ENCODE results near the gene MAP3K3.

MAP3K3 gene

DNA sequence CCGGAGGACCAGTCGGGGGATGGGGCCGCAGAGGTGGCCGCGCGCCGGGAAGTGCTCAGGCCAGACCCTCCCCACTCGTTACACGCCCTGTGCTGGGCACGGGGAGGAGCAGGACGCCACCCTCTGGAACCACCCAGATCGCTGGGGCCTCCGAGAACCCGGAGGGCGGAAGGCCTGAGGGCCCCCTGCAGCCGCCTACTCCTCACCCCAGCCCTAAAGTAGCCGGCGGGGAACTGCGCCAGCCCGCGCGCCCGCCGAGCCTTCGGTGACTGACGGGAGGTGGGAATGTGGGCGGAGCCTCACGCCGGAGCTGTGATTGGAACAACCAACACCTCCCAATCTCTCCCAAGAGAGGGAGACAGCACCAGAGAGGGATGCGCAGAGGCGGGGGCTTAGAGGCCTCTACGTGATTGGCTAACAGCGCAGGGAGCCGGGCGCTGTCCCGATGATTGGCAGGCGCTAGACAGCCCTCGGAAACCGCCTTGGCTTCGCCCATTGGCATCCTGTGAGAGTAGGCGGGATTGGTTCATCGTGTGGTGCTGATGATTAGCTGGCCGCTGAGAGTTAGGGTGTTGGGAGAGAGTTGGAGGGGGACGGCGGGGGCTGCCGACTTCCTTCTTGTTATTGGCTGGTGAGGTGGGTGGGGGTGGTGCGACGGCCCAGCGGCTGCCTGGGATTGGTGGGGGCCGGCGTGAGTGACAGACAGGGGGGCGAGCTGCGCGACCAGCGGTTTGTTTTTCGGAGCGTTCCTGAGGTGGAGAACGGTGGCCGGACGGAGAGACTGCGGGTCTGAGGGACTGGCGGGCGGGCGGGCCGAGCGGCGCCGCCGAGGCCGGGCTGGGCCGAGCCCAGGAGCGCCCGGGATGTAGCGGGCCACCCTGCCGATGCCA, at the start of gene MAP3K3:
TSS of gene MAP3K3 (plus strand) at position 734 of the 890 bp plus-strand sequence. CDS start 343 bp downstream, outside the sequence.
- peak; percentile 87 for DNase-seq

DNA sequence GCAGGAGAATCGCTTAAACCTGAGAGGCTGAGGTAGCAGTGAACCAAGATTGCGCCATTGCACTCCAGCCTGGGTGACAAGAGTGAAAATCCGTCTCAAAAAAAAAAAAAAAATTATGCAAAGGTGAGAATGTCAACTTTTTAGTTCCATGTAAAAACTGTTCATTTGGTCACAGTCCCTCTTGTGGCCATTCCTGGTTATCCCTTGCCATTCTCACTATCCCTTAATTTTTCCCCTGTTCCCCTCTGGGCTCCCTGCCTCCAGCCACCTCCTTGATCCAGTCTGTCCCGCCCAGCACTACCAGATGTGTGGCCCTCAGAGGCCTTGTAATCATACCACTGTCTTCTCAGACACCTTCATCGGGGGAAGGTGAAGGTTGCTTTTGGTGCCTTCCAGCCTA, 48.6 kb upstream of the MAP3K3 start:
- DNase-seq = no peak

DNA sequence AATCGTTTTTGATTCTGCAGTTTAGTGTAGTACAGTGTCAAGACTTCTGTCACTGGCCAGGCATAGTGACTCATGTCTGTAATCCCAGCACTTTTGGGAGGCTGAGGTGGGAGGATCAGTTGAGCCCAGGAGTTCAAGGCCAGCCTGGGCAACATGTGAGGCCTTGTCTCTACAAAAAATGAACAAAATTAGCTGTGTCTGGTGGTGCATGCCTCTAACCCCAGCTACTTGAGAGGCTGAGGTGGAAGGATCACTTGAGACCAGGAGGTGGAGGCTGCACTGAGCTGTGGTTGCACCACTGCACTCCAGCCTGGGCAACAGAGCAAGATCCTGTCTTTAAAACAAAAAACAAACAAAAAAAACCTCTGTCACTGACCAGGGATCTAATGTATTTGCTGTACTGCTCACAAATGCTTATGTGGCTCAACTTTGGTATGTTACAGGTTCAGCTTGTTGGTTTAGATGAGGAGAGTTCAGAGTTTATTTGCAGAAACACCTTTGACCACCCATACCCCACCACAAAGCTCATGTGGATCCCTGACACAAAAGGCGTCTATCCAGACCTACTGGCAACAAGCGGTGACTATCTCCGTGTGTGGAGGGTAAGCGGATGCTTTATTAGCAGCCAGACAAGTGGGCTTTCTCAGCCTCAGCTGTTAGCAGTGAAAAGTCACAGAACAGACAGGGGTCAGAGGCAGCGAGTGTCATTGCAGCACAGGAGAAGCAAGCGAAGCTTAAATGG, 44.0 kb upstream of the MAP3K3 start:
- no peak for DNase-seq

DNA sequence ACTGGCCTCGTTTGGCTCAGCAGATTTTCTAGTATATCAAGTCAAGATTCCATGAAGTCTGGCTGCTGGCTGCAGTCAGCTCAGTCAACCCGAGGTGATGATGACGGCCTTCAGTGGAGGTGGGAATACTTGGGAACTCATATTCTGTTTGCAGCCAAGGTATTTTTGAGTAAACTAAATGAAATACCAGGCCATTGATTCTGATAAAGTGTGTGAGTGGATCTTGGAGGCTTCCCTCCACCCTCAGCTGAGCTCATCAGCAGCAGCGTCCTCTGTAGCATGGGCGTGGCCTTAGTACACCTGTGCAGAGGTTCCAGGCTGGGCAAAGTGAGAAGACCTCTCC, 43.5 kb upstream of the MAP3K3 start:
- no peak for DNase-seq

DNA sequence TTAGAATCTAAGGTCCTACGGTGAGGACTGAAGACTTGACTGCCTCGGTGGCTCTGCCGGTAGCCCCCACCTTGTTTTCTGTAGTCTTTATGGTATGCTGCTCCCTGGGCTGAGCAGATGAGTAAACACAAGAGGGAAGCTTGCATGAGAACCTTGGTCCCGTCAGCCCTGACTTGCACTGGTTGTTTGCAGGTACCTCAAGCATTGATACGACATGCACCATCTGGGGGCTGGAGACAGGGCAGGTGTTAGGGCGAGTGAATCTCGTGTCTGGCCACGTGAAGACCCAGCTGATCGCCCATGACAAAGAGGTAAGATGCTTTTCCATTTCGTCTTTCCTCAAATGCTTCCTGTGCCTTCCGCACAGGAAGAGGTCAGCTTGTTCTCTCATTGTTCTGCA, 42.6 kb upstream of the MAP3K3 start:
- DNase-seq = no peak

GRCh38 chr17:63587770-63588169, 34.4 kb upstream of the MAP3K3 start:
- DNase-seq = no peak

DNA sequence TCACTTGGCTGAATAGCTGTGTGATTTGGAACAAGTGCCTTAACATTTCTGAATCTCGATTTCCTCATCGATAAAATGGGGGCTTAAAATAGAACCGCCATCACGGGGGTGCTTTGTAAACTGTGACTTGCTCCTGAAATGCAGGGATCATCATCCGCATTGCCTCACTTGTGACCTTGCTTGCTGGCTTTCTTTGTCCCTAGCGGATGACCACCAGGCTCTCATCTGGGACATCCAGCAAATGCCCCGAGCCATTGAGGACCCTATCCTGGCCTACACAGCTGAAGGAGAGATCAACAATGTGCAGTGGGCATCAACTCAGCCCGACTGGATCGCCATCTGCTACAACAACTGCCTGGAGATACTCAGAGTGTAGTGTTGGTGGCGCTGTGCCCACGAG, 33.4 kb upstream of the MAP3K3 start:
- DNase-seq = no peak

GRCh38 chr17:63589646-63590045, 32.6 kb upstream of the MAP3K3 start:
- no peak for DNase-seq

DNA sequence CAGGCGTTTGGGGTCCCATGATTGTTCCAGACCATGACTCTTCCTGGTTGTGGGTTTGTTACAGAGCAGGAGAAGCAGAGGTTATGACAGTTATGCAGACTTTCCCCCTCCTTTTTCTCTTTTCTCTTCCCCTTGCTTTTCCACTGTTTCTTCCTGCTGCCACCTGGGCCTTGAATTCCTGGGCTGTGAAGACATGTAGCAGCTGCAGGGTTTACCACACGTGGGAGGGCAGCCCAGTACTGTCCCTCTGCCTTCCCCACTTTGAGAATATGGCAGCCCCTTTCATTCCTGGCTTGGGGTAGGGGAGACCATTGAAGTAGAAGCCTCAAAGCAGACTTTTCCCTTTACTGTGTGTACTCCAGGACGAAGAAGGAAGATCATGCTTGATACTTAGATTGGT, 29.4 kb upstream of the MAP3K3 start:
- DNase-seq = no peak

DNA sequence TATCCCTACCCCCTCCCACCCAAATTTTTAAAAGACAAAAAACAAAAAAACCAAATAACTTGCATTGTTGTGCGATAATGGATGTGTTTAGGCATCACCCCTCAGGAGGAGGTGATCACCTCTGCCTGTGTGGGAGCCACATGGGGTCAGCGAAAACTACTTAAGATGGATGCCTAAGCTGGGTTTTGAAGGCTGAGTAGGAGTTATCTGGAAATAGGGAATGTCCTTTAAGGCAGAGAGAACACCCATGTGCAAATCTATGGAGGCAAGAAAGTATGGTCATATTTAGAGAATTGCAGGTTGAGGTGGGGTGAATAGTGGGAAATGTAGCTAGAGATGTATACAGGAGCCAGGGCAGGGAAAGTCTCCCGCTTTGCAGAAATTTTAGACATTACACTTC, 27.1 kb upstream of the MAP3K3 start:
- no peak for DNase-seq

GRCh38 chr17:63596856-63597586, 25.2 kb upstream of the MAP3K3 start:
- no peak for DNase-seq

DNA sequence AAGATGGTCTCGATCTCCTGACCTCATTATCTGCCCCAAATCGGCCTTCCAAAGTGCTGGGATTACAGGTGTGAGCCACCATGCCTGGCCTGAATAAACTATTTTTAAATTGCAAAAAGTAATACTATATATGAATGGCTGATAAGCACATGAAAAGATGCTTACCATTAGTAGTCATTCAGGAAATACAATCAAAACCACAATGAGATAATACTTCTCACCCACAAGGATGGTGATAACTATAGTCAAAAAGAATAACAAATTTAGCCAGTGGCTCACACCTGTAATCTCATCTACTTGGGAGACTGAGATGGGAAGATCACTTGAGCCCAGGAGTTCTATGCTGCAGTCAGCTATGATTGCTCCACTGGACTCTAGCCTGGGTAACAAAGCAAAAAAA, 23.9 kb upstream of the MAP3K3 start:
- DNase-seq = no peak

DNA sequence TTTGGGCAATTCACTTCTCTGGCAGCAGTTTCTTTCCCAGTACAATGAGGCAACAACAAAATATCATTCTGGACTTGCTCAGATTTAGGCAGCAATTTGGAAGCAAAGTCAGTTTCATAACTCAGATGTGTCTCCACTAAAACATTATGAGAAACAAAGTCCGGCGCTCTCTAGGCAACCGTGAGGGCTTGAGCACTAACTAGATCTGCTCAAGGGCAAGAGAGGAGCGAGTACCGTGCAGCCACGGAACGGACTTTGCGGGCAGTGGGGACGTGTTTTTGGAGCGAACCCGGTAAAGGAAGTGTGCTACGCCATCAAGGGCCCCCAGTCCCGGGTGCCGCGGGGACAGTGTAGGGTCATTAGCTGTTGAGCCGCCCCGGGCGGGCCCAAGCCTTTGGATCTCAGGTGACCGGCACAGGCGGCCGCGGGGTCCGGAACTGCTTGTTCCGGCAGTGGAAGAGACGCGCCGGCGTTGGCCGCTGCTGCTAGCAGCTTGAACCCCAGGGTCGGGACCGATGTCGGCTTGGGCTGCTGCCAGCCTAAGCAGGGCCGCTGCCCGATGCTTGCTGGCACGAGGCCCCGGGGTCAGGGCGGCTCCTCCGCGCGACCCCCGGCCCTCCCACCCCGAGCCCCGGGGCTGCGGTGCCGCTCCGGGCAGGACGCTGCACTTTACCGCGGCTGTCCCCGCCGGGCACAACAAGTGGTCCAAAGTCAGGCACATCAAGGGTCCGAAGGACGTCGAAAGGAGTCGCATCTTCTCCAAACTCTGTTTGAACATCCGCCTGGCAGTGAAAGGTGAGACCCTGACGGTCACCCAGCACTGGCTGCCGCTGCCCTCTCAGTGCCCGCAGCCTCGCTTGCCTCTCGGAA, 21.4 kb upstream of the MAP3K3 start, which contains the start of gene TACO1:
TSS of gene TACO1 (plus strand) at position 327 of the 870 bp plus-strand sequence. CDS start at position 516, 189 bp downstream.
- peak; percentile 60 for DNase-seq

DNA sequence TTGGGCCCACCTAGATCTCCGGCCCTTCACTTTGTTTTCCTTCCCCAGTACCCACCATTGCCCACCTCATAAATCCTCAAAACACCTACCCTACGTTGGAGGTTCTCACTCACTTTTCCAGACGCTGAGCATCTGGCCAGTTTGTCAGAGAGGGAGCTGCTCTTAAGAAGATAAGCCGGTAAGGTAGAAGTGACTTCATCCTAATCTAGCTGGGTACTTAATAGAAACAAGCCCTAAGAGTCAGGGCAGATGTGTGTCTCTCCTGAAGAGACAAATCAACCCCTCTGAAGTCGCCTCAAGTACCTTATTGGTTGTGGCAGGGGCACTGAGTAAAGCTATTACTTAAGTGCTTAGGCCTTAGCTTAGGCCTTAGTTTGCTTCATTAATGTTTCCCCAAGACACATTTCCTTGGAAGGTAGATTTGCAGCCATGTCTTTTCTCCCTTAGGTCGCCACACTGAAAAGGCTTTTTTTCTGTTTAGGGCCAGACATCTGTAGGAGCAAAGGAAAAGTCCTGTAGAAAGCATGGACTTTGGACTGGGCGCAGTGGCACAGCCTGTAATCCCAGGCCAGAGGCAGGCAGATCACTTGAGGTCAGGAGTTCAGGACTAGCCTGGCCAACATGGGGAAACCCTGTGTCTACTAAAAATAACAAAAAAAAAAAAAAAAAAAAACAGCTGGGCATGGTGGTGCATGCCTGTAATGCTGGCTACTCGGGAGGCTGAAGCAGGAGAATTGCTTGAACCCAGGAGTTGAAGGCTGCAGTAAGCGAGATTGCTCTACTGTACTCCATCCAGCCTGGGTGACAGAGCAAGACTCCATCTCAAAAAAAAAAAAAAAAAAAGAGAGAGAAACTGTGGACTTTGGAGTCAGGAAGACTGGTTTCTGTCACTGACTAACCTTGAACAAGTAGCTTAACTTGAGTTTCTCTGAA, 20.5 kb upstream of the MAP3K3 start:
- no peak for DNase-seq

DNA sequence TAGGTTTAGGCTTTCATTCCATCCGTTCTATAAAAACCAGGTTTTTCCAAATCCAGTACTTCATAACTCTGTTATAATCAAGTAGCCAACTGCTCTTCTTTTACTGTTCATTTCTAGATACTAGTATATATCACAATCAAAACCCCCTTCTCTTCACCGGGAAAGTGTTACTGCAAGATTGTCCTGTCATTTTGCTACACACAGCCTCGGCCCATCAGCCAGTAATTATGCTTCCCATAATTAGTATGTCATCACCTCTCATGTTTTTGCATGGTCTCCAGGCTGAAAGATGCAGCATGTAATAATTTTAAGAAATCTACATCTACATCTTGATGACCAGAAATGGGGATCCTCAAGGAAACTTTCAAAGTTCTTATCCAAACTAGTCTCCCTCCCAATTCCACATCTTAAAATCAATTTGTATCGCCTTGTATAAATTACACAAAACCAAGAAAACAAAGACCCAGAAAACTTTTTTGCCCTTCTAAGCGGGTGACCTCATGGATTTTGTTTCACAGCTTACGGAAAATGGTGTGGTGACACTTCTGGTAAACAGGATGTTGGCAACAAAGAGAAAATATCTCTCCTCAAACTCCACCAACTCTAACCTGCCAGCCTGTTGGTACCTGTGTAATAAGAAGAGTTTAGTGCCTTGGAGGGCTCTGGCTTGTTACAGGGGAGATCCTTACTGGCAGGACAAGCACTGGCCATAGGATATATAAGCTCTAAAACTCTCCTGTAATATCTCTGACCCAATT, 12.2 kb upstream of the MAP3K3 start:
- no peak for DNase-seq

DNA sequence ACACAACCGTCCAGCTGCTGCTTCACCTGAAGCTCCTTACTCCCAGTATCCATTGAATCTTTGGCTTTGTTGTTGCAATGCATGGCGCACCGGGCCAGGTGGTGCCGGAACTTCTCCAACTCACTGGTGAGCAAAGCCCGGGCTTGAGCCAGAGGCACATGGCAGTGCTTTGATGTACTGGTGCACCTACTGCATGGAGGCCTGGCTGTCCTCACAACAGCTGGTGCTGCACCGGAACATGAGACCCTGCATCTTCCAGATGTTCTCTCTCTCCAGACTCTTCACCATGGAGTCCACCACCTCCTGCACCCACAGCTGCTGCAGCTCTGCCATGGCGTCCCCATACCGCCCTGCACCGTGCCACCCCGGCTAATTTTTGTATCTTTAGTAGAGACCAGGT, 11.4 kb upstream of the MAP3K3 start:
- no peak for DNase-seq

DNA sequence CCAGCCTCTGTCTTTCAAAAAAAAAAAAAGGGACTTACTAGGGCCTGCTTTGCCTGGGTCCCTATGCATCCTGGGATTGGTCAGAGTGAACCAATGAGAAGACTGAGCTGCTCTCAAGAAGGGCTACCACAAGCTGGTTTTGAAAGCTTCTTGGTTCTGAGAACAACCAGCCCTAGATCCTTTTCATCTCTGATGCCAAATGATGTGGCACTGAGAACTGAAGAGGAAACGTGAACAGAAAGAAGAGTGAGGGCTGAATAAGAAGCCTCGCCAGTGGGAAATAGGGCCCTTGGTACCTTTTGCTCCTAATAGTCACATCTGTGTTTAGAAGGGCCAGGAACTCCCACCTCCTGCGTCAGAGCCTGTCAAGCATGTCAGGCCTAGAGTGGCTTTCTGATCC, 10.9 kb upstream of the MAP3K3 start:
- DNase-seq = no peak

- DNase-seq = no peak
Observed at GRCh38 chr17:63613663-63614062, 8.6 kb upstream of the MAP3K3 start.

DNA sequence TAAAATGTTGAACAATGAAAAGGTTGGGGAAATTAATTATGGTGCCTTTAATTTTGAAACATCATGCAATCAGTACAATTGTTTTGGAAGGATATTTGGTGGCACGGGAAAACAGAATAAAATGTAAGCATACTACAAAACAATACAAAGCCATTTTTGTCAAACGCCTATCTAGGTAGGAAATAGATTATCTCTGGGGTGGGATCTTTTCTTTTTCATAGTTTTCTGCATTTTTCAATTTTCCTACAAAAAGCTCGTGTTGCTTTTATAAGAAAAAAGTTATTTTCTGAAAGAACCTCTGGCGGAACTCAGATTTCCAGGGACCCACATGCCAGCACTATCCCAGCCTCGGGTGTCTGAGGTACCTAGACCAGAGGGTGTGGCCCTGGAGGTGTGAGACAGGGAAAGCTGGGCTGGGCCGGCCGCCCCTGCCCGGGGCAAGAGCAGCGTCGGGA, 961 bp upstream of the MAP3K3 start:
- no peak for DNase-seq
